22Rv1 (cell line): Measurements from ENCODE around the gene PROM1.

Experiments used
- ZFX ChIP-seq: fragments of 450-650 bp; IDR thresholded peaks from 2 replicates; pipeline ENCODE4 v1.6.1; 2017; ENCODE audit warnings: antibody characterized with exemption, borderline replicate concordance
- TF ChIP-seq, protein P1 (sequence below): fragments of 450-650 bp; IDR thresholded peaks from 2 replicates; pipeline ENCODE4 v1.5.1; 2017; ENCODE audit warnings: mild to moderate bottlenecking

- TF ChIP-seq, protein P1, sequence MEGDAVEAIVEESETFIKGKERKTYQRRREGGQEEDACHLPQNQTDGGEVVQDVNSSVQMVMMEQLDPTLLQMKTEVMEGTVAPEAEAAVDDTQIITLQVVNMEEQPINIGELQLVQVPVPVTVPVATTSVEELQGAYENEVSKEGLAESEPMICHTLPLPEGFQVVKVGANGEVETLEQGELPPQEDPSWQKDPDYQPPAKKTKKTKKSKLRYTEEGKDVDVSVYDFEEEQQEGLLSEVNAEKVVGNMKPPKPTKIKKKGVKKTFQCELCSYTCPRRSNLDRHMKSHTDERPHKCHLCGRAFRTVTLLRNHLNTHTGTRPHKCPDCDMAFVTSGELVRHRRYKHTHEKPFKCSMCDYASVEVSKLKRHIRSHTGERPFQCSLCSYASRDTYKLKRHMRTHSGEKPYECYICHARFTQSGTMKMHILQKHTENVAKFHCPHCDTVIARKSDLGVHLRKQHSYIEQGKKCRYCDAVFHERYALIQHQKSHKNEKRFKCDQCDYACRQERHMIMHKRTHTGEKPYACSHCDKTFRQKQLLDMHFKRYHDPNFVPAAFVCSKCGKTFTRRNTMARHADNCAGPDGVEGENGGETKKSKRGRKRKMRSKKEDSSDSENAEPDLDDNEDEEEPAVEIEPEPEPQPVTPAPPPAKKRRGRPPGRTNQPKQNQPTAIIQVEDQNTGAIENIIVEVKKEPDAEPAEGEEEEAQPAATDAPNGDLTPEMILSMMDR: no peak
- no peak for TF ChIP-seq ZFX
Measured at GRCh38 chr4:15930314-15930713, 153.5 kb downstream of the PROM1 start.
